PFSK-1 (cell line): Measurements from ENCODE around the gene ZNF664.

Experiments used
- FOXP2 ChIP-seq: optimal IDR thresholded peaks from 2 replicates; pipeline ENCODE3; 2011; ENCODE audit warnings: borderline replicate concordance, control low read depth, inconsistent platforms; ENCODE audit not compliant: insufficient read depth; ENCODE audit errors: extremely low read length, extremely low read depth
- POLR2AphosphoS5 ChIP-seq: IDR thresholded peaks from 2 replicates; pipeline ENCODE4 v1.6.1; 2012; ENCODE audit warnings: low read depth, mild to moderate bottlenecking, control low read depth, low read length, moderate library complexity
- SIN3A ChIP-seq: IDR thresholded peaks from 2 replicates; pipeline ENCODE4 v1.6.1; 2012; ENCODE audit warnings: mild to moderate bottlenecking, low read length, moderate library complexity, borderline replicate concordance; ENCODE audit not compliant: insufficient read depth

DNA sequence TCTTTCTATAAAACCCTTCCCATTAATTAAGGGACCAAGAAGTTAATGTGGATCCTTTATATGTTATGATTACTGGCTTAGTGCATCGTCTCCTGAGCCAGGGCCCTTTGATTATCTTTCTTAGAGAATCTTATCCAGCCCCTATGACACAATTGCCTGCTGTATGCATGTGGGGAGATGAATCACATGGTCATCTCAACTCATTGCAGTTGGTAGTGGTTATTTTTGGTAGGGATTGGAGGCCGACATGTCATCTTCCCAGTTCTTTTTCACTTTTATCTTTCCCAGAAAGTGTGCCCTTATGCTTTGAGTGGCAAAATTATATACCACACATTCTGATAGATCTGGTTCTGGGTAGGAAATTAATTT, 26.0 kb downstream of the ZNF664 start:
- TF ChIP-seq POLR2AphosphoS5, result no peak
- TF ChIP-seq SIN3A, result no peak
- TF ChIP-seq FOXP2, result no peak
